Measurements from ENCODE around the gene EFCAB11.
A peak's percentile ranks its signal among the peaks of the same experiment; 100 is the strongest.

DNA sequence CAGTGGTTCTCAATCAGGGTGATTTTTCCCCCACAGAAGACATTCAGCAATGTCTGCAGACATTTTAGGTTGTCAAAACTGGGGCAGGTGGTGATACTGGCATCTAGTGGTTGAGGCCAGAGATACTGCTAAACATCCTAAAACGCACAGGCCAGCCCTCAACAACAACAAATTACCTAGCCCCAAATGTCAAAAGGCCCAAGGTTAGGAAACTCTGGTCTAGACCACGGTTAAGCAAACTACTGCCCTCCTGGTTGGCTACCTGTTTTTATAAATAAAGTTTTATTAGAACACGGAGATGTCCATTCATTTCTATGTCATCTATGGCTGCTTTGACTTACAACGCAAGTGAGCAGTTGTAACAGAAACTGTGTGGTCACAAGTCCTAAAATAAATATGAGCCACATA is 186.7 kb downstream of the EFCAB11 start:
- no peak for TF ChIP-seq POLR2A (IDR thresholded peaks at IDR 0.05; ENCODE audit: low read depth, low read length)
- TF ChIP-seq, protein P1, sequence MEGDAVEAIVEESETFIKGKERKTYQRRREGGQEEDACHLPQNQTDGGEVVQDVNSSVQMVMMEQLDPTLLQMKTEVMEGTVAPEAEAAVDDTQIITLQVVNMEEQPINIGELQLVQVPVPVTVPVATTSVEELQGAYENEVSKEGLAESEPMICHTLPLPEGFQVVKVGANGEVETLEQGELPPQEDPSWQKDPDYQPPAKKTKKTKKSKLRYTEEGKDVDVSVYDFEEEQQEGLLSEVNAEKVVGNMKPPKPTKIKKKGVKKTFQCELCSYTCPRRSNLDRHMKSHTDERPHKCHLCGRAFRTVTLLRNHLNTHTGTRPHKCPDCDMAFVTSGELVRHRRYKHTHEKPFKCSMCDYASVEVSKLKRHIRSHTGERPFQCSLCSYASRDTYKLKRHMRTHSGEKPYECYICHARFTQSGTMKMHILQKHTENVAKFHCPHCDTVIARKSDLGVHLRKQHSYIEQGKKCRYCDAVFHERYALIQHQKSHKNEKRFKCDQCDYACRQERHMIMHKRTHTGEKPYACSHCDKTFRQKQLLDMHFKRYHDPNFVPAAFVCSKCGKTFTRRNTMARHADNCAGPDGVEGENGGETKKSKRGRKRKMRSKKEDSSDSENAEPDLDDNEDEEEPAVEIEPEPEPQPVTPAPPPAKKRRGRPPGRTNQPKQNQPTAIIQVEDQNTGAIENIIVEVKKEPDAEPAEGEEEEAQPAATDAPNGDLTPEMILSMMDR (IDR thresholded peaks at IDR 0.05; ENCODE audit: extremely low read depth in 1 of 2, insufficient read depth in 1 of 2, low read depth in 1 of 2, low read length in 2 of 2): peak; percentile 45 to 65

Measured in endothelial cell of umbilical vein (primary cell).